HL-60/S4 treated with phorbol 12-myristate 13-acetate at 8.2 ng/mL for 4 days and 3 days (cell line): ENCODE results near the gene BBS7.

ENCODE experiments used
- in situ Hi-C: fragments of 300-500 bp; cut with MboI; formaldehyde crosslinking; loops from 2 replicates; pipeline ENCODE4 v1.15.0; 2022; ENCODE audit warnings: low sequenced_read_pairs

The BBS7 gene, protein sequence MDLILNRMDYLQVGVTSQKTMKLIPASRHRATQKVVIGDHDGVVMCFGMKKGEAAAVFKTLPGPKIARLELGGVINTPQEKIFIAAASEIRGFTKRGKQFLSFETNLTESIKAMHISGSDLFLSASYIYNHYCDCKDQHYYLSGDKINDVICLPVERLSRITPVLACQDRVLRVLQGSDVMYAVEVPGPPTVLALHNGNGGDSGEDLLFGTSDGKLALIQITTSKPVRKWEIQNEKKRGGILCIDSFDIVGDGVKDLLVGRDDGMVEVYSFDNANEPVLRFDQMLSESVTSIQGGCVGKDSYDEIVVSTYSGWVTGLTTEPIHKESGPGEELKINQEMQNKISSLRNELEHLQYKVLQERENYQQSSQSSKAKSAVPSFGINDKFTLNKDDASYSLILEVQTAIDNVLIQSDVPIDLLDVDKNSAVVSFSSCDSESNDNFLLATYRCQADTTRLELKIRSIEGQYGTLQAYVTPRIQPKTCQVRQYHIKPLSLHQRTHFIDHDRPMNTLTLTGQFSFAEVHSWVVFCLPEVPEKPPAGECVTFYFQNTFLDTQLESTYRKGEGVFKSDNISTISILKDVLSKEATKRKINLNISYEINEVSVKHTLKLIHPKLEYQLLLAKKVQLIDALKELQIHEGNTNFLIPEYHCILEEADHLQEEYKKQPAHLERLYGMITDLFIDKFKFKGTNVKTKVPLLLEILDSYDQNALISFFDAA

DNA sequence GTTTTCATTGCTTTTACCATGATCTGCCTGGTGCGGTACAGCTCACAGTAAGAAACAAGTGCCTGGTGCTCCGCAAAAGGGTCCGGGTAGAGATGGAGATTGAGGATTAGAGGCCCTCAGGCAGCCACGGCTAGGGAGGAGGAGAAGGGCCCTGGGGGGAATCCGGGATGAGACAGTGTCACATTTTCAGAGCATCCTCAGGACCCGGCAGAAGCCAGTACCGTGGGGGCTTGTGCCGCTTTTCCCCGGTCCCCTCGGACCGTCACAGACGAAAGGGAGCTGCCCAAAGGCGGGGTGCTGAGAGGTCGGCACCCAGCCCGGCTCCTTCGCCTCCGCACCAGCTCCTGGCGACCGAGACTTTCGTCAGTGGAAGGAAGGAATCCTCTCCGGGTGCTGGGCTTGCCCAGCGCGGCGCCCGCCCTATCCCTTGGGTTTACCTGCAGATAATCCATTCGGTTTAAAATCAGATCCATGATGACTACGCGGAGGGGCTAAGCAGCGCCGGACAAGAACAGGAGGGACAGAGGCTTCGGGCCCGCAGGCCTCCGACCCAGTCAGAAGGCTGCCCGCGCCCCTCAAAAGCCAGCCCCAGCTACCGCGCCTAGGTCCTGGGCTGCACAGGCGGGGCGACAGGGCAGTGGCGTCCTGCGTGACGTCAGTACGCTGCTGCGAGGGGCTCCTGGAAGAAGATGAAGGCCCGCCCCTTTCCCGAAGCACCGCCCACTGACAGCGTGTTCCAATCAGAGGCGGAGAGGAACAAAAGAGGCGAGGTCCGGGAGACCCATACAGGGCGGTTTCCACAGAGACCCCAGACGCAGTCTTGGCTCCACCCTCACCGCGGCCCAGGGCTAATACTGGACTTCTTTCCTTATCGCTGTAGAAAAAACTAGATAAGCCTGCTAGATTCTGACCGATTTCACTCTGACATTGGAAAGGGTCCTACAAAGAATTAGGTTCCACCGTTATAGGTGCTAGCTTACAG, at the start of gene BBS7:
TSS of gene BBS7 (minus strand) at position 634 of the 982 bp plus-strand sequence. CDS start at position 473, 161 bp downstream.
- in situ Hi-C loops, result no loop called here

DNA sequence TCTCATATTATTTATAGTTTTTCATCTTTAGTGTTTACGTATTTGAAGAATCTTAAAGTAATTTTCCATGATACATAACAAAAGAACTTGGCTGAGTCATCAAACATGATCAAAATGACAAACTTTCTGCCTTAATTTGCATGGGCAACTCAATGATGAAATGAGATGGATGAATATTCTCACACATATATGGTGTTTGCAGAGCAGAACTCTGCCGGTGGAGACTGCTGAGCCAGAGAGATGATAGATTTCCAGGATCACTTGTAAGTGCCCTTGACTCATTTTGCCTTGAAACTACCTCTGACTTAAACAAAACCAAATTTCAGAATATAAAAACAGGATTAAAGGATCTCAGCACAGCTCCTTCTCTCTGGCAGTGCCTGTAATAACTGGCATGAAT, 43.4 kb upstream of the BBS7 start:
- in situ Hi-C loops, result no loop called here

DNA sequence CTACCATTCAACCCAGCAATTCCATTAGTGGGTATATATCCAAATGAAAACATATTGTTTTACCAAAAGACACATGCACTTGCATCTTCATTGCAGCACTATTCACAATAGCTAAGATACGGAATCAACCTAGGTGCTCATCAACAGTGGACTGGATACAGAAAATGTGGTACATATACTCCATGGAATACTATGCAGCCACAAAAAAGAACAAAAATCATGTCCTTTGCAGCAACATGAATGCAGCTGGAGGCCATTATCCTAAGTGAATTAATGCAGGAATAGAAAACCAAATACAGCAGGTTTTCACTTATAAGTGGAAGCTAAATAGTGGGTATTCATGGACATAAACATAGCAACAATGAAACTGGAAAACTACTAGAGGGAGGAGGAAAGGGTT, 38.1 kb upstream of the BBS7 start:
- in situ Hi-C loops, result no loop called here

DNA sequence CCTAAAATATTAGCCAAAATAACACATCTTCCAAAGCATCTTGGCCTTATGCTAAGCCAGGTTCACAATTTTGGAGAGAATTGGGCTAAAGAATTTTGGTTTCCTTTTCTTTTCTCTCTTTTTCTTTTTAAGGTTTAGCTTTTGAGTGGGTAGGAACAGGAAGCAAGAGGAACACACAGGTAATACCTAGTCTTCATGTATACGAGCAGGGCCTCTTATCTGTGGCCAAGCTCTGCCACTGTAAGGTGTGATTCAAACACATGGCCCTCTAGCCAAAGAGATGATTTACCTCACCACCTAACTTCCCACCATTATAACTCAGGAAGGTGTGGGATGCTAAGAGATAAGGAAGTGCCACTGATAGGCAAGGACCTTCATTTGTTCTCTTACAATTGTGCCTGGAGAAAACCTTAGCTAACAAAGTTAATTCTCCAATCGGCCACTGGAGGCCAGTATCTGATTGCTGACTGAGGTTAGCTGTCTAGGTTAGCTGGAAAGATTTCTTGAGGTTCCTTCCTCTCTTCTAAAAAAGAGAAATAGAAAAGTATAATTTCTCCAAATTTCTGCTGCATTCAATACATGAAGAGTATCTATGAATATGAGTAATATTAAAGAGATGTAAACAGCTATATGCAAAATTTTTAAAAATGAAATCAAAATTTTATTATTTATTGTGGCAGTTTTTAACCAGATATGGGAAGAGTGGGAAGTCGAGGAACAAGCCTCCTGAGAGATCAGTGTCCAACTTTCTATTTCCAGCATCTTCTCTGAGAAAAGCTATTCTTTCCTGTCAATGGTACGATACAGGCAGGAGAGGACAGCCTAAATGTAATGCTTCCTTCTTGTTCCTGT, 30.1 kb upstream of the BBS7 start:
- in situ Hi-C loops, result no loop called here

DNA sequence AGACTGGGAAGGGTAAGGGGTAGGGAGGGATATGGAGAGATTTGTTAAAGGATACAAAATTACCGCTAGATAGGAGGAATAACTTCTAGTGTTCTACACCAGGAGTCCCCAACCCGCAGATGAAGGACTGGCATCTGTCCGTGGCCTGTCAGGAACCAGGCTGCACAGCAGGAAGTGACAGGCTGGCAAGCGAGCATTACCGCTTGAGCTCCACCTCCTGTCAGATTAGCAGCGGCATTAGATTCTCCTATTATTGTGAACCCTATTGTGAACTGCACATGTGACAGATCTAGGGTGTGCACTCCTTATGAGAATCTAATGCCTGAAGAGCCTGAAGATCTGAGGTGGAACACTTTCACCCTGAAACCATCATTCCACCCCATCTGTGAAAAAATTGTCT, 27.9 kb upstream of the BBS7 start:
- in situ Hi-C loops, result no loop called here

DNA sequence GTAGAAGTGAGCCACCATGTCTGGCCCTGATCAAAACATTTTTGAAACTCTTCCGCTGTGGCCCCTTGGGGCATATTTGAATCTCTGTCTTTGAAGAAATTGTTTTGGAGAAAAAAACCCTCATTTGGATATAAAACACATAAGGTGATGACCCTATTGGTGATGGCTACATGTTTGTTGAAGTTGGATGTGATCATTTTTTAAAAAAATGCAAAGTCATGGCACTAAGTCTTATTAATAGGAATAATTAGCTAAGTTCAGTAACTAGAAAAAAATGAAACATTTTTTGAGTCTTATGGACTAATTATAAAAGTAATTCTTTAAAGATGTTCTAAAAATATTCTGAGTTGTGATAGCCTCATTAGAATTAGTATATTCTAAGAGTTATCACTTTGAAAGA, 17.9 kb upstream of the BBS7 start:
- in situ Hi-C loops, result no loop called here

DNA sequence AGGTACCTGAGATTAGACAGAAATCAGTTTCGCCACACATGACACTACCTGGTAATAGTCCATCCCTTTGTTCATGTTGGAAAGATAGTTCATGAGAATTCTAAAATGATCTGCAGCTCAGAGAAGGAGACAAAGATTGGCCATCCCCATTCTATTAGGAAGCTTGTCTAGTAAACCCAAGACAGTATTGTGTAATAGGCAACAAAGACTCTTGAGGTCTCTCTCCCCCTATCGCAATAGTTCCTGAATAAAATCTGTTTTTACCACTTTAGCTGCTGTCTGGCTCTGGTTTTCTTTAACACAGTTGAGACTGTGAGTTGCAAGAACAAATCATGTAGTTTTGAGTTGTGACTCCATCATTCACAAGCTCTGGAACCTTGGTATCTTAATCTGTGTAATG, 14.8 kb upstream of the BBS7 start:
- in situ Hi-C loops, result no loop called here

DNA sequence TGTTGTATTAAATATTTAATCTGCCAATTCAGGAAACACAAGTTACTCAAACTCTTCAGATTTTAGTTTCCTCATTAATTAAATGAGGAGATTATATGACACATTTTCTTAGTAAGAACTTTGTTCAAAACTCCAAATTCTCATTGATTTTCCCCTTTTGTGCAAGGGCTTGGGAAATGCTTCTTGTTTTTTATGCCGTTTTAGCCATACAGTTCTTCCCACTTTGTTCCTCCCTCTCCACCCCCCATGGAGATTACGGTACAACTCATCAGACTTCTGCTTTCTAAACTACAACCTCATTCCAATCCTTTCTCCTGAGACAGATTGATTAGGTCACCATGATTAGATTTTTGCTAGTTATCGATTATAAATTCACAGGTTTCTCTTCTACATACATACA, 10.9 kb upstream of the BBS7 start:
- in situ Hi-C loops, result no loop called here

DNA sequence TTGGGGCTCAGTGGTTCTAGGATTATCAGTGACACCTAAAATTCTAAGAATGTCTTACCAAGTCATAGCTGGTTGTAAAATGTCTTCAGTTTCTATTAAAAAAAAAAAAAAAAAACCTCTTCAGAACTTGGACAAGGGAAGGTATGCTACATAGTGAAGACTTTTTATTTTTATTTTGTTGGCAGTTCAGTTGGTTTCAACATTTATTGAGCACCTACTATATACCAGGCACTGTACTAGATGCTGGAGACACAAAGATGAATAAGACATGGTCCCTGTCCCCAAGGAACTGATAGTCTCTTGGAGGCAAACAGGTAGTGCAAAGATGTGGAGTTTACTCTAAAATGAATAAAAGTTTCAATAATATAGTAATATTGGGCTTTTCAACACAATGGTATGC, 8.9 kb upstream of the BBS7 start:
- in situ Hi-C loops, result no loop called here

DNA sequence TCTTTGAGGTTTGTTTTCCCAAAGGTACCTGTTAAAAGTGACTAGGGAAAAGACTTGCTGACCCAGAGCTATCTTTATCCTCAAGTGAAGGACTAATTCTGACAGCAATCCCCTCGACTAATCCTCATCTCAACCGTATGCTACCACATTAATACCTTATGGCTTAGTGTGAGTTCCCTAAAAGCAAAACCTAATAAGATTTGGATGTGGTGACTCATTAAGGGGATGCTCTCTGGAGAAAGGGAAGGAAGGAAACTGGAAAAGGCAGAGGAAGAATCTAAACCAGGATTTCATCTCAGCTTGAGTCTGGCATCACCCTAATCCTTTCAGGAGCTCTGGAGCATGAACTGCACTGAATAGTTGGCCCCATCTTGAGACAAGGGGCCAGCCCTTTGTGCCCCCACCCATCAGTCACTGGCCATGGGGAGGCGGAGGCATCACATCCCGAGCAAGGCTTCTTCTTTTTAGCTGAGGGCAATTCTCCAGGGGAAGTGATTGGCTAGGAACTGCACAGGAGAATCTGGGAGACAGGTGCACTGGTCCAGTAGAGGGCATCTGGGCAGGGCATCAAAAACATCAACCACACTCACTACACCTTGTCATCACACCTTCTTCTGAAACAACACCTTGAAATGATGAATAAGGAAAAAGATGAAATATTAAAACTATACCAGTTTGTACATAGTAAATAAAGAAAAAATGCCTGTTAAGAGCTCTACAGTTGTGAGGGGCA, 6.9 kb upstream of the BBS7 start:
- in situ Hi-C loops, result no loop called here

DNA sequence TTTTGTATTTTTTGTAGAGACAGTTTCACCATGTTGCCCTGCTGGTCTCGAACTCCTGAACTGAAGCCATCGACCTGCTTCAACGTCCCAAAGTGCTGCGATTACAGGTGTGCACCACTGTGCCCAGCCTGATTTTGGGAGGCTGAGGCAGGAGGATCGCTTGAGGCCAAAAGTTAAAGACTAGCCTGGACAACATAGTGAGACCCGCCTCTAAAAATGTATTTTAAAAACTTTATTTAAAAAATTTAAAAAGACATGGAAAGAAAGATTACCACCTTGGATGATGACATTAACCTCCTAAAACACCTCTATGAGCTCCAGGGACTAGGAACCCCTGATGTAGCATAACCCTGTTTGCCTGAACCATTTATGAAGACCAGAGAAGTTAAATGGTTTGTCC, 5.8 kb upstream of the BBS7 start:
- in situ Hi-C loops, result no loop called here

DNA sequence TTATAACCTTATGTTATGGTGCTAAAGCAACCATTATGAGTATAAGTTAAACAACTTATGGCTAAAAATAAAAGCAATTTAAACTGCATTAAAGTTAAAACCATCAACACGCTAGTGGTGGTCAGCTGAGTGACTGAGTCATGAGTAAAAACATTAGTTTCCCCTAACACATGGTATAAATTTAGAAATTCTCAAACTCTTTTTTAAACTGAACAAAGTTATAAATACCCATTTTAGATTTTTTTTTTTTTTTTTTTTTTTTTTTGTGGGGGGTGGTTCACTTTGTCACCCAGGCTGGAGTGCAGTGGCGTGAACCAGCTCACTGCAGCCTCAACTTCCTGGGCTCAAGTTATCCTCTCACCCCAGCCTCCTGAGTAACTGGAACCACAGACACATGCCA, 5.4 kb upstream of the BBS7 start:
- in situ Hi-C loops, result no loop called here

DNA sequence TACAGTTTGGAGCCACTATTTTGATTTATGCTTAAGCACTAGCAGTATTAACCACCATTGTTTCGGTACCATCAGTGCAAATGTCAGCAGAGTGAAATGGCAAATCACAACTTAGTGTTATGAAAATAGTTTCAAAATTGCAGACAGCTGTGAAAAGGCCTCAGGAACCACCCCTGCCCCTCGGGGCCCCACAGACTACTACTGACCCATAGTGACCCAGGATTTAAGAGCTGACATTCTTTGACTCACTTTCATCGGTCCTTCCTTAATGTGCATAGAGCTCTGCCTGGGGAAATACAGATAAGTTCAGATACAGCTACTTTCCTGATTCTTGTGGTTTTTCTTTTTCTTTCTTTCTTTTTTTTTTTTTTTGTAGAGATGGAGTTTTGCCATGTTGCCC, 3.3 kb upstream of the BBS7 start:
- in situ Hi-C loops, result no loop called here

DNA sequence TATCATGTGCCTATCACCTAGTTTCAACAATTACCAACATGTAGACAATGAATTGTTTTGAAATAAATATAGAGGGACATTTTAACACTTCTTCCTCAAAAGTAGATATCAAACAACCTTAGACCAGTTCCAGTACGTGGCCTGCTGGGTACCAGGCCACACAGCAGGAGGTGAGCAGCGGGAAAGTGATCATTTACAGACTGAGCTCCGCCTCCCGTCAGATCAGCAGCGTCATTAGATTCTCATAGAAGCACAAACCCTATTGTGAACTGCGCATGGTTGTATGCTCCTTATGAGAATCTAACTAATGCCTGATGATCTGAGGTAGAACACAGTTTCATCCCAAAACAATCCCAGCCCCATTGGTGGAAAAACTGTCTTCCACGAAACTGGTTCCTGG, 6.5 kb downstream of the BBS7 start:
- in situ Hi-C loops, result no loop called here

DNA sequence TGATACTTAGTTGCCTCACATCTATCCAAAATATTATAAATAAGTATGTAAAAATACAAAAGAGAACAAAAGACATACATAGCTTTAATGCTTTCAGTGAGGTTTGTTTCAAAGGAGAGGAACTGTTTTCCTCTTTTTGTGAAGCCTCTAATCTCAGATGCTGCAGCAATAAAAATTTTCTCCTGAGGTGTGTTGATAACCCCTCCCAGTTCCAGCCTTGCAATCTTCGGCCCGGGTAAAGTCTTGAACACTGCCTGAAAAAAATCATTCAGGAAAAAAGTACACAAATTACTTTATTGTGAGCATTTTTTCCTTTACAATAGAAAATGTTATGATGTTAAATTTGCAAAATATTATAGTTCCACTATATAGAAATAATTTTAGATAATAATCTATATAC, 8.8 kb downstream of the BBS7 start:
- in situ Hi-C loops, result no loop called here

DNA sequence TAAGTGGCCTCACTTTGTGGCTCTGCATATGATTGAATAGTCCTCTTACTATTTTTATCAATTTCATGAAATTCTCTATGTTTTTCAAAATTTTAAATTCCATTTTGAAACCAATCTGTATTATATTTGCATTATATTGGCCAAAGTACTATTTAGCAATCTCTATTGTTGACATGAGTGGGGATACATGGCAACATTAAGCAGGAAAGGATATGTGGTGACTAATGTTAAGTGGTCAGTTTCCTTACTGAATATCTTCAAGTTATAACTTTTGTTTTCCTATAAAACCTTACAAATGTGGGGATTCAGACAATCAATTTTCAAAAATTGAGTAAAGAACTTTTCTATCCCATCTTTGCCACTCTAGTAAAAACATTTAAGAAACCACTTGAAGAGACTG, 10.2 kb downstream of the BBS7 start:
- in situ Hi-C loops, result no loop called here

DNA sequence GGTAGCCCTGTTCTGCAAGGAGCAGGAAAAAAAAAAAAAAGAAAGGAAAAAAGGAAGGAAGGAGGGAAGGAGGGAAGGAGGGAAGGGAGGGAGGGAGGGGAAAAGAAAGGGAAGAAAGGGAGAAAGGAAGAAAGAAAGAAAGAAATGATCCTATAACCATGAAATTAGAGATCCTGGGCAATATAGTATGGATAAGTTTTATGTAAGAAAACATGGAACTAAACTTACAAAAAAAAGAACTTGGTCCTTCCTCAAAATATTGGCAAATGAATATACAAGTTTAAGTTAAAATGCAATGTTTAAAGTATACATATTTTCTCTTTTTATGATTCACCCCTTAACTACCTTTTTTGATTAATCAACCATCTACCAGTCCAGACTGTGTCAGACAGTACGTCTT, 18.9 kb downstream of the BBS7 start:
- in situ Hi-C loops, result no loop called here

DNA sequence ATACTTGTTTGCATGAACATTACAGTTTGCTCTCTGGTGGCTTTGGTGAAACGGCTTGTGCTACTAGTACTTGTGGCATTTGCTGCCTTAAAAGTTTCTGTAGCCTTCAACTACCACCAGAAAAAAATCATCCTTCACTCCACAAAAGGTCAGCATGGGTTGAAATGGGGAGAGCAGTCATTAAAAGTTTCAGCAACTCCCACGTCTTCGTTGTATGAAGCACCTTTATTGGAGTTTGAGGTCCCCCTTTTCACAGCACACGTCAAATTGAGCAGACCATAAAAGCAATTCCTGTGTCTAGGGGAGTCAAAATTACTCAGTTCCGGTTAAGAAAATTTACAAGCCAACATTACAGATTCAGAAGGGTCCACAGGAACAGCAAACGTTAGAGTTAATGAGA, 23.6 kb downstream of the BBS7 start:
- in situ Hi-C loops, result no loop called here

DNA sequence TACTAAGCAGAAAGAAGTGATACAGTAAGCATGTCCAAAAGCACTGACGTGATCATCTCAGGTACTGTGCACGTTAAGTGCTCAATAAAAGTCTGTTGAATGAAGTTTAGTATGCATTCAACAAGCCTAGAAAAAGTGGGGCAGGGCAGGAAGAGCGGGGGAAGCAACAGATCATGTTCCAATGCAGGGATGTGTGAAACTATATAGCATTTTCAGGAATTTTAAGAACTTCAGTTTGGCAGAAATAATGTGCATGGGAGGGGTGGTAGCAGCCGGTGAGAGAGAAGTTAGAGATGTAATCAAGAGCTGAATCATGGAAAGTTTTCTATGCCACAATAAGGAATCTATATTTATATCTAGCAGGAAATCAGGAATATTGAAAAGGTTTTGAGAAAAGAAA, 27.4 kb downstream of the BBS7 start:
- in situ Hi-C loops, result no loop called here

DNA sequence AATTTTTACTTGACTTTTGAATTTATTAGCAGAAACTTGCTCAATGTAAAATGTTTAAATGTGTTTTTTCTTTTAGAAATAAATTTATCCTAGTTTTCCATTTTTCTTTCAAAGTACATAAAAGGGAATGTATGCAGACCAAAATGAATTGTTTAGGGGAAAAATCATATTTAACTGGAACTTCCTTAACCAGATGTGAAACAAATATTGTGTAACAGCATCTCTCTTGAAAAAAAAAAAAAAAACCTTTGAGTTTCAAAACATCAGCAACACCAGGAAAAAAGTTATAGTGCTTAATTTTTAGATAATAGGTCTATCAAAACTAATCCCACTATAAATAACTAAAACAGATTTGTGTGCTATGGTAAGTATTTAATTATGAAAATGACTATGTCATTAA, 32.1 kb downstream of the BBS7 start:
- in situ Hi-C loops, result no loop called here
